ENCODE measurements around the gene RAB3C.

DNA sequence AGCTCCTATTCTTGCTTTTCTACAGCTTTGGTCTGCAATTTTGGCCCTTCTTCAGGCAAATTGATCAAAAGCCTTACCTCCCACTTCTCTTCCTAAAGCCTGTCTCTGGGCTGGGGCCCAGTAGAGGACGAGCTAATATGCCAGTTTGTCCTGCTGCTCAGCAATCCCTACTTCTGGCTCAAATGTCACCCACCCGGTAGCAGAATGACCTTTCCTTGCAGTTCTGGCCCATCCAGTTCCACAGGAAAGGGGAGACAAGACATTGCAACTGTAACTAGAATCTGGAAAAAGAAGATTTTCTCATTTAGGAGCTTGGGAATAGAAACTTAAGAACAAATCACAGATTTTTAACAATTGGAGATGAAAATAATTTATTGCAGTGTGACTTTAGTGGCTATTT lies 261.5 kb downstream of the RAB3C start:
- TF ChIP-seq, protein P1, sequence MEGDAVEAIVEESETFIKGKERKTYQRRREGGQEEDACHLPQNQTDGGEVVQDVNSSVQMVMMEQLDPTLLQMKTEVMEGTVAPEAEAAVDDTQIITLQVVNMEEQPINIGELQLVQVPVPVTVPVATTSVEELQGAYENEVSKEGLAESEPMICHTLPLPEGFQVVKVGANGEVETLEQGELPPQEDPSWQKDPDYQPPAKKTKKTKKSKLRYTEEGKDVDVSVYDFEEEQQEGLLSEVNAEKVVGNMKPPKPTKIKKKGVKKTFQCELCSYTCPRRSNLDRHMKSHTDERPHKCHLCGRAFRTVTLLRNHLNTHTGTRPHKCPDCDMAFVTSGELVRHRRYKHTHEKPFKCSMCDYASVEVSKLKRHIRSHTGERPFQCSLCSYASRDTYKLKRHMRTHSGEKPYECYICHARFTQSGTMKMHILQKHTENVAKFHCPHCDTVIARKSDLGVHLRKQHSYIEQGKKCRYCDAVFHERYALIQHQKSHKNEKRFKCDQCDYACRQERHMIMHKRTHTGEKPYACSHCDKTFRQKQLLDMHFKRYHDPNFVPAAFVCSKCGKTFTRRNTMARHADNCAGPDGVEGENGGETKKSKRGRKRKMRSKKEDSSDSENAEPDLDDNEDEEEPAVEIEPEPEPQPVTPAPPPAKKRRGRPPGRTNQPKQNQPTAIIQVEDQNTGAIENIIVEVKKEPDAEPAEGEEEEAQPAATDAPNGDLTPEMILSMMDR (IDR thresholded peaks at IDR 0.05), result no peak
- TF ChIP-seq POLR2A (IDR thresholded peaks at IDR 0.05), result no peak
